ENCODE measurements around the gene GPR137.

GPR137 gene

GRCh38 chr11:64285885-64286800 is 495 bp downstream of the GPR137 start:
- no peak for TF ChIP-seq CTCF (IDR thresholded peaks at IDR 0.05; ENCODE audit: low read depth, low read length)
- no peak for DNase-seq (ENCODE audit: extremely low read depth, low read depth)

- TF ChIP-seq CTCF (IDR thresholded peaks at IDR 0.05; ENCODE audit: low read depth, low read length), result no peak
- DNase-seq (ENCODE audit: extremely low read depth, low read depth), result no peak
Observed at GRCh38 chr11:64286801-64287159, 1.1 kb downstream of the GPR137 start.

GRCh38 chr11:64287676-64288352 is 2.2 kb downstream of the GPR137 start:
- TF ChIP-seq CTCF (IDR thresholded peaks at IDR 0.05; ENCODE audit: low read depth, low read length), result no peak
- no peak for DNase-seq (ENCODE audit: extremely low read depth, low read depth)

- no peak for TF ChIP-seq CTCF (IDR thresholded peaks at IDR 0.05; ENCODE audit: low read depth, low read length)
- no peak for DNase-seq (ENCODE audit: extremely low read depth, low read depth)
Observed at GRCh38 chr11:64288353-64288750, 2.7 kb downstream of the GPR137 start.

- no peak for TF ChIP-seq CTCF (IDR thresholded peaks at IDR 0.05; ENCODE audit: low read depth, low read length)
- DNase-seq (ENCODE audit: extremely low read depth, low read depth), result no peak
Observed at GRCh38 chr11:64289002-64289564, 3.4 kb downstream of the GPR137 start.

- TF ChIP-seq CTCF (IDR thresholded peaks at IDR 0.05; ENCODE audit: low read depth, low read length), result no peak
- DNase-seq (ENCODE audit: extremely low read depth, low read depth), result no peak
Observed at GRCh38 chr11:64290352-64291261, 5.0 kb downstream of the GPR137 start.

Measured in AG09319 (cell line).